Endothelial cell (in vitro differentiated cells): ENCODE results near the gene MYO1D. TPM values are rescaled to one million over a fixed set of nuclear protein-coding genes. Genes with fewer than 3 reads are reported as not detected.
"Not testable (repeated sequence)": the region's sequence is repeated elsewhere in the genome, so short reads cannot be mapped to it uniquely, and the experiment has no call there.

Source experiments
- DNase-seq: peaks from one replicate; pipeline ENCODE4 v3.0.0; 2021; ENCODE audit warnings: low spot score
- H3K27ac Mint-ChIP-seq: one replicate; pipeline ENCODE4 v1.8.0; 2021; ENCODE audit warnings: mixed read lengths, inconsistent platforms; ENCODE audit not compliant: unreplicated experiment
- H3K27me3 Mint-ChIP-seq: one replicate; pipeline ENCODE4 v1.8.0; 2021; ENCODE audit warnings: mild to moderate bottlenecking, moderate library complexity, mixed read lengths, inconsistent platforms; ENCODE audit not compliant: unreplicated experiment
- H3K36me3 Mint-ChIP-seq: one replicate; pipeline ENCODE4 v1.8.0; 2021; ENCODE audit warnings: mild to moderate bottlenecking, low read depth, mixed read lengths, inconsistent platforms; ENCODE audit not compliant: unreplicated experiment
- H3K4me1 Mint-ChIP-seq: one replicate; pipeline ENCODE4 v1.8.0; 2021; ENCODE audit warnings: mild to moderate bottlenecking, mixed read lengths, inconsistent platforms; ENCODE audit not compliant: unreplicated experiment
- H3K4me3 Mint-ChIP-seq: one replicate; pipeline ENCODE4 v1.8.0; 2021; ENCODE audit warnings: mild to moderate bottlenecking, mixed read lengths, inconsistent platforms; ENCODE audit not compliant: unreplicated experiment
- H3K9me3 Mint-ChIP-seq: one replicate; pipeline ENCODE4 v1.8.0; 2021; ENCODE audit warnings: mixed read lengths, inconsistent platforms; ENCODE audit not compliant: unreplicated experiment
- total RNA-seq: library from RNA; stranded (reverse); fragmentation: NEBNext Ultra II Directional; extraction: Animal tissue kit (Norgen Biotek cat#: 25700); gene quantifications from one replicate; pipeline ENCODE4 v1.2.1, GENCODE V29; 2021; ENCODE audit not compliant: unreplicated experiment
- TF ChIP-seq, protein P1 (sequence below): fragments of 200-600 bp; sonication (generic); IDR thresholded peaks from one replicate; pipeline ENCODE4 v1.5.0; 2021; ENCODE audit warnings: antibody characterized with exemption; ENCODE audit not compliant: unreplicated experiment

The MYO1D gene
- total RNA-seq, 1 donor from 2014 or later: 26.4 TPM

DNA sequence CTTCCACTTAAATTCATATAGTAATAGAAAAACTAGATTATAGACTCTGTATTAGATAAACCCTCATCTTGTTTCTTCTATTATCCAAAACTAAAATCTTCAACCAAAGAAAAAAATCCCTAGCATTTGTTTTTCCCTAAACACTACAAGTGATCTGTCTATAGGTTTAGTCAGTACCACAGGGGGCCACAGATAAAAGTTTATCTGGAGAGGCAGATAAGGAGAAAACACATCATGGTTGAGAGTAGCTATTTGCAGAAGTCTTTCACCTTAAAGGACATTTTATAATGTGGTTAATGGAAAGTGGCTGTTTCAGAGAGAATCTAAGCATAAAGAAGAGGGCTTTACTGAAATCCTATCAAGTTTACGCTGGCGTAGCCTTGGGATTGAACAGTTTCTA, 230.0 kb downstream of the MYO1D start:
- no peaks in the 10 kb centered on the region for H3K4me1 Mint-ChIP-seq
- peaks cover 17% of the 10 kb centered on the region for H3K36me3 Mint-ChIP-seq
- H3K27ac Mint-ChIP-seq: no peak overlapping the region
- TF ChIP-seq, protein P1, sequence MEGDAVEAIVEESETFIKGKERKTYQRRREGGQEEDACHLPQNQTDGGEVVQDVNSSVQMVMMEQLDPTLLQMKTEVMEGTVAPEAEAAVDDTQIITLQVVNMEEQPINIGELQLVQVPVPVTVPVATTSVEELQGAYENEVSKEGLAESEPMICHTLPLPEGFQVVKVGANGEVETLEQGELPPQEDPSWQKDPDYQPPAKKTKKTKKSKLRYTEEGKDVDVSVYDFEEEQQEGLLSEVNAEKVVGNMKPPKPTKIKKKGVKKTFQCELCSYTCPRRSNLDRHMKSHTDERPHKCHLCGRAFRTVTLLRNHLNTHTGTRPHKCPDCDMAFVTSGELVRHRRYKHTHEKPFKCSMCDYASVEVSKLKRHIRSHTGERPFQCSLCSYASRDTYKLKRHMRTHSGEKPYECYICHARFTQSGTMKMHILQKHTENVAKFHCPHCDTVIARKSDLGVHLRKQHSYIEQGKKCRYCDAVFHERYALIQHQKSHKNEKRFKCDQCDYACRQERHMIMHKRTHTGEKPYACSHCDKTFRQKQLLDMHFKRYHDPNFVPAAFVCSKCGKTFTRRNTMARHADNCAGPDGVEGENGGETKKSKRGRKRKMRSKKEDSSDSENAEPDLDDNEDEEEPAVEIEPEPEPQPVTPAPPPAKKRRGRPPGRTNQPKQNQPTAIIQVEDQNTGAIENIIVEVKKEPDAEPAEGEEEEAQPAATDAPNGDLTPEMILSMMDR: no peak
- no peaks in the 10 kb centered on the region for H3K9me3 Mint-ChIP-seq
- no peak overlapping the region for H3K4me3 Mint-ChIP-seq
- H3K27me3 Mint-ChIP-seq: peaks cover 3% of the 10 kb centered on the region
- DNase-seq: no peak

DNA sequence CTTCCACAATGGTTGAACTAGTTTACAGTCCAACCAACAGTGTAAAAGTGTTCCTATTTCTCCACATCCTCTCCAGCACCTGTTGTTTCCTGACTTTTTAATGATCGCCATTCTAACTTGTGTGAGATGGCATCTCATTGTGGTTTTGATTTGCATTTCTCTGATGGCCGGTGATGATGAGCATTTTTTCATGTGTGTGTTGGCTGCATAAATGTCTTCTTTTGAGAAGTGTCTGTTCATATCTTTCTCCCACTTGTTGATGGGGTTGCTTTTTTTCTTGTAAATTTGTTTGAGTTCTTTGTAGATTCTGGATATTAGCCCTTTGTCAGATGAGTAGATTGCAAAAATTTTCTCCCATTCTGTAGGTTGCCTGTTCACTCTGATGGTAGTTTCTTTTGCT, 235.4 kb downstream of the MYO1D start:
- H3K27ac Mint-ChIP-seq, H3K36me3 Mint-ChIP-seq, H3K4me3 Mint-ChIP-seq, H3K4me1 Mint-ChIP-seq, H3K9me3 Mint-ChIP-seq, DNase-seq, H3K27me3 Mint-ChIP-seq: not testable (repeated sequence)

DNA sequence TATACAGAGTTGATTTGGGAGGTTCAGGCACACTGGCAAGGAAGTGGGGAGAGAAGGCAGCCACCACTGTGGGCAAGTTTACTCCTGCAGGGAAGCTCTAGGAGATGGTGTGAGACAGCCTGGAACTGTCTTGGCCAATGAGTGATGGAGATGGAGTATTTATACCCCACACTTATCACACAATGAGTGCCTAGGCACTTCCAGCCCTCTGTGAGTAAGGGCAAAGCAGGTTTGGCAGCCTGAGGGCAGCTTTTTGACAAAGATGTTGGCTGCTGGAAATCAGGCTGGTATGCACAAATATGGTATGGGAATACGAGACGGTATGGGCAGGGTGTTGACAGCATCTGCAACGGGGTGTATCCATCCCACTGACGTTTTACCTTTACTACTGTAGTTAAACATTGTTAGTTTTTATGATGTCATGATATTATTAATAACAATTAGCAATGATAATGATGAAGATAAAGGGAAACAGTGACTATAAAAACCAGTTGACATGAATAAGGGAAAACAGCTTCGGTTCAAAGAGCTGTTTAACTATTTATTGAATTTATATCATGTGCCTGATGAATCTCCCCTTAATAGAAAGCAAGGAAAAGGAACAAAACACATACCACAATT, 240.2 kb downstream of the MYO1D start:
- Mint-ChIP-seq H3K9me3 (no peaks in the 10 kb centered on the region), H3K4me1 (no peaks in the 10 kb centered on the region), H3K4me3 (no peak overlapping the region), H3K27me3 (no peaks in the 10 kb centered on the region), H3K36me3 (no peaks in the 10 kb centered on the region), H3K27ac (no peak overlapping the region)
- TF ChIP-seq, protein P1: no peak
- DNase-seq: no peak

DNA sequence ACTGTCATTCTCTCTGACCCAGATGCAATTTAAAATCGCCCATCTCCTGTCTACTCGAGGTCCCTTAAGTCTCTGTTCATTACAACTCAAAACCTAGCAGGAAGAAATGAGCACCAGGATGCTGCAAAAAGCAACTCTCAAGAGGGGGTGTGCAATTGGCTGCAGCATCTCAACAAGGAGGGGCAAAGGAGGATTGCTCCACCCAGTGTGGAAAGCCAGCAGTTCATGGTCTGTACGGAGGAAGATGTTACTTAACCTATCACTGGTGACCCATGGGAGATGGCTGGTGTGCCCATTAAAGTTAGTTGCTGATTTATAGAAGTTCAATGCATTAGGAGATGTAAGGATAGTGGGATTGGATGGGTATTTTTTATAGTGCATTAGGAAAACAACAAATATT, 242.8 kb downstream of the MYO1D start:
- H3K27me3 Mint-ChIP-seq: no peaks in the 10 kb centered on the region
- TF ChIP-seq, protein P1: no peak

DNA sequence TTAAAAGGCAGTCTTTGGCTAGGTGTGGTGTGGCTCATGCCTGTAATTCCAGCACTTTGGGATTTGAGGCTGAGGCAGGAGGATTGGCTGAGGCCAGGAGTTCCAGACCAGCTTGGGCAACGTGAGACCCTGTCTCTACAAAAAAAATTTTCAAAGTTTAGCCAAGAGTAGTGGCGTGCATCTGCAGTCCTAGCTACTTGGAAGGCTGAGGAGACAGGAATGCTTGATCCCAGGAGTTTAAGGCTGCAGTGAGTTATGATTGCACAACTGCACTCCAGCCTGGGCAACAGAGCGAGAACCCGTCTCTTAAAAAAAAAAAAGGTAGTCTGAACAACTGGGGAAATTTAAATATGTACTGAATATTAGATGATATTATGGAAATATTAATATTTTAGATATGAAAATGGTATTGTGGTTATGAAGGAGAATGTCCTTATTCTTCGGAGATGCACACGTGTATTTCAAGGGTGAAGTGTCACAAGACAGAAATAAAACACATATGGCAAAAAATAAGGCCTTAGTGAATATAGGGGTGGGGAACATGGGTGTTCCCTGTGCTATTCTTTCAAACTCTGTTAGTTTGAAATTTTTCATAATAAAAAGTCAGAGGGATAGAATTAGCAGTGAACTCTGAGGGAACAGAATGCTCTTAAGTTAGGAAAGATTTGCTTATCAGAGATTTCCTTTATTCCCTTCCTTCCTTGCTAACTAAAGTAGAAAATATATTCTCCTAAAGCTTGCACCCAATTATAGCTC, 245.4 kb downstream of the MYO1D start:
- Mint-ChIP-seq H3K27me3 (no peaks in the 10 kb centered on the region), H3K4me3 (no peak overlapping the region), H3K9me3 (no peaks in the 10 kb centered on the region), H3K4me1 (no peaks in the 10 kb centered on the region), H3K36me3 (peaks cover 3% of the 10 kb centered on the region), H3K27ac (no peak overlapping the region)
- no peak for DNase-seq
- TF ChIP-seq, protein P1: no peak

More for the DNA sequence above, 242.8 kb downstream of the MYO1D start:
- no peak for DNase-seq
- Mint-ChIP-seq H3K4me3 (no peak overlapping the region), H3K4me1 (no peaks in the 10 kb centered on the region), H3K9me3 (no peaks in the 10 kb centered on the region), H3K36me3 (peaks cover 3% of the 10 kb centered on the region), H3K27ac (no peak overlapping the region)
